GM18951 (cell line): Measurements from ENCODE around the gene AMIGO1.

Experiments used
- POLR2A ChIP-seq: IDR thresholded peaks from 4 replicates; pipeline ENCODE4 v1.6.1; 2011; ENCODE audit warnings: mild to moderate bottlenecking; ENCODE audit not compliant: insufficient read length, insufficient read depth; ENCODE audit errors: extremely low read depth
- in situ Hi-C: fragments of 300-500 bp; cut with MboI; formaldehyde crosslinking; loops from one replicate; pipeline ENCODE4 v1.12.0; 2022; ENCODE audit warnings: low sequenced_read_pairs, mixed read lengths, inconsistent platforms; ENCODE audit not compliant: unreplicated experiment

The AMIGO1 gene

GRCh38 chr1:109503935-109504334, 5.6 kb downstream of the AMIGO1 start:
- TF ChIP-seq POLR2A = no peak
- in situ Hi-C loops = no loop called here

GRCh38 chr1:109502364-109502851, 7.1 kb downstream of the AMIGO1 start:
- no peak for TF ChIP-seq POLR2A
- in situ Hi-C loops = no loop called here

- in situ Hi-C loops = no loop called here
- TF ChIP-seq POLR2A = no peak
These were observed 7.7 kb downstream of the AMIGO1 start for GRCh38 chr1:109501644-109502363.

- in situ Hi-C loops = no loop called here
- no peak for TF ChIP-seq POLR2A
These were observed 8.6 kb downstream of the AMIGO1 start for GRCh38 chr1:109500941-109501381.

- TF ChIP-seq POLR2A = no peak
- in situ Hi-C loops = loop anchor here (5.0 kb wide), 1 partner anchor 32 kb away; no protein-coding TSS in a partner anchor
These were observed 9.6 kb downstream of the AMIGO1 start for GRCh38 chr1:109499661-109500536.

- in situ Hi-C loops = loop anchor here (5.0 kb wide), 1 partner anchor 33 kb away; no protein-coding TSS in a partner anchor
- TF ChIP-seq POLR2A = no peak
These were observed 10.4 kb downstream of the AMIGO1 start for GRCh38 chr1:109499081-109499480.

- TF ChIP-seq POLR2A = no peak
- in situ Hi-C loops = loop anchor here (5.0 kb wide), 1 partner anchor 34 kb away; no protein-coding TSS in a partner anchor
These were observed 11.2 kb downstream of the AMIGO1 start for GRCh38 chr1:109498161-109498801.

- in situ Hi-C loops = loop anchor here (5.0 kb wide), 1 partner anchor 35 kb away; no protein-coding TSS in a partner anchor
- no peak for TF ChIP-seq POLR2A
These were observed 11.9 kb downstream of the AMIGO1 start for GRCh38 chr1:109497449-109498160.

GRCh38 chr1:109495738-109496137, 13.8 kb downstream of the AMIGO1 start:
- TF ChIP-seq POLR2A = no peak
- in situ Hi-C loops = loop anchor here (5.0 kb wide), 1 partner anchor 37 kb away; no protein-coding TSS in a partner anchor

GRCh38 chr1:109493805-109494539, 15.6 kb downstream of the AMIGO1 start, which contains the start of gene CYB561D1:
Gene CYB561D1, plus strand, starts transcription at chr1:109494094. Its CDS starts 46 bp downstream, at chr1:109494140.
- peak; percentile 89 for TF ChIP-seq POLR2A
- in situ Hi-C loops = no loop called here

GRCh38 chr1:109493227-109493626, 16.3 kb downstream of the AMIGO1 start:
- no peak for TF ChIP-seq POLR2A
- in situ Hi-C loops = no loop called here
